Gastrocnemius medialis (tissue), 4 donors: ENCODE results near the gene AGR3.

Experiments used
- CTCF ChIP-seq, 5 experiments: fragments of 450-650 bp in 3 of 5; fragments of 200-600 bp in 2 of 5; sonication (generic) in 2 of 5; IDR thresholded peaks in 4 of 5; conservative IDR thresholded peaks in 1 of 5; 1 replicate in 4 of 5; 2 replicates in 1 of 5; pipeline ENCODE4 v1.5.1; 2016 to 2019; ENCODE audit warnings: antibody characterized with exemption in 5 of 5, mild to moderate bottlenecking in 3 of 5, moderate library complexity in 3 of 5
- POLR2A ChIP-seq, 2 donors: fragments of 450-650 bp; IDR thresholded peaks; one replicate each; pipeline ENCODE4 v1.6.1; 2017; ENCODE audit warnings: antibody characterized with exemption in 2 of 2, mild to moderate bottlenecking in 2 of 2, moderate library complexity in 2 of 2

GRCh38 chr7:16919440-16919839, 37.7 kb upstream of the AGR3 start:
- TF ChIP-seq CTCF (IDR thresholded peaks at IDR 0.05 in 4 of 5, conservative IDR thresholded peaks at IDR 0.05 in 1 of 5) (no peak), POLR2A (IDR thresholded peaks at IDR 0.05) (no peak)
